A549 (cell line): ENCODE measurements around the gene ATL2. TPM values are rescaled to one million over a fixed set of nuclear protein-coding genes. Genes with fewer than 3 reads are reported as not detected.

Experiments used
- ATAC-seq, 2 experiments: fragments of 200-7000 bp in 1 of 2; fragments of >200 bp in 1 of 2; cut with Nextera tagmentation in 1 of 2; cut with Tn5 transposase in 1 of 2; 3 replicates each; pipeline versions ENCODE4 v1.8.0 to v1.9.1; 2018 to 2020; ENCODE audit warnings: mild to moderate bottlenecking in 1 of 2, moderate library complexity in 1 of 2
- CTCF ChIA-PET: fragments of 300-600 bp; sonication (Branson Sonifier 250); formaldehyde crosslinking; extraction: SDS; loops from one replicate; lab custom pipeline; 2021; ENCODE audit warnings: antibody characterized with exemption, inconsistent platforms; lab: Yijun Ruan, JAX
- POLR2A ChIA-PET: fragments of 350-600 bp; formaldehyde crosslinking; extraction: SDS; loops from one replicate; lab custom pipeline; 2021; ENCODE audit warnings: antibody characterized with exemption, inconsistent platforms; lab: Yijun Ruan, JAX
- DNase-seq, 2 experiments: peaks; one replicate each; pipeline versions ENCODE4 v3.0.0 to v3.0.0-alpha.2; 2011 to 2016; ENCODE audit warnings: low read depth in 1 of 2, low spot score in 1 of 2
- FAIRE-seq: peaks from 2 replicates; lab custom pipeline; 2011; peaks lifted over from hg19 to GRCh38; lab: Jason Lieb, UNC
- H3K27ac ChIP-seq, 2 experiments: fragments of >200 bp; sonication (Bioruptor Twin); formaldehyde crosslinking; 3 replicates each; pipeline ENCODE4 v1.5.1; 2016 to 2017
- H3K4me1 ChIP-seq: fragments of >200 bp; sonication (Bioruptor Twin); formaldehyde crosslinking; 3 replicates; pipeline ENCODE4 v1.6.1; 2016
- H3K4me2 ChIP-seq: fragments of >200 bp; sonication (Bioruptor Twin); formaldehyde crosslinking; 3 replicates; pipeline ENCODE4 v1.6.1; 2016
- H3K4me3 ChIP-seq: fragments of >200 bp; sonication (Bioruptor Twin); formaldehyde crosslinking; 3 replicates; pipeline ENCODE4 v1.5.1; 2016
- H3K9me3 ChIP-seq: fragments of >200 bp; sonication (Bioruptor Twin); formaldehyde crosslinking; 3 replicates; pipeline ENCODE4 v1.6.1; 2016
- BCL3 ChIP-seq: fragments of >200 bp; sonication (Bioruptor Twin); formaldehyde crosslinking; IDR thresholded peaks from 3 replicates; pipeline ENCODE4 v1.6.1; 2016
- CBX2 ChIP-seq: fragments of 200-600 bp; sonication (generic); IDR thresholded peaks from 2 replicates; pipeline ENCODE4 v1.6.1; 2016; ENCODE audit warnings: low read depth, mild to moderate bottlenecking, borderline replicate concordance
- CEBPB ChIP-seq, 2 experiments: fragments of >200 bp in 1 of 2; sonication (Bioruptor Twin) in 1 of 2; formaldehyde crosslinking in 1 of 2; IDR thresholded peaks; 2 replicates each; pipeline ENCODE4 v1.6.1; 2012 to 2016
- CTCF ChIP-seq: fragments of >200 bp; sonication (Bioruptor Twin); formaldehyde crosslinking; IDR thresholded peaks from 3 replicates; pipeline ENCODE4 v1.5.1; 2016
- EHMT2 ChIP-seq: fragments of 200-600 bp; sonication (generic); IDR thresholded peaks from 2 replicates; pipeline ENCODE4 v1.6.1; 2016; ENCODE audit warnings: antibody characterized with exemption, low read depth, mild to moderate bottlenecking, moderate library complexity
- HMGXB4 ChIP-seq: fragments of 250-450 bp; sonication (Bioruptor Pico); IDR thresholded peaks from 2 replicates; pipeline ENCODE4 v1.5.0; 2021; ENCODE audit warnings: mild to moderate bottlenecking, moderate library complexity, borderline replicate concordance
- JUNB ChIP-seq: fragments of >200 bp; sonication (Bioruptor Twin); formaldehyde crosslinking; IDR thresholded peaks from 2 replicates; pipeline ENCODE4 v1.6.1; 2016
- NFE2L2 ChIP-seq: fragments of 150-350 bp; conservative IDR thresholded peaks from 2 replicates; pipeline ENCODE4 v1.6.1; 2014; ENCODE audit warnings: low read length
- PBX3 ChIP-seq: IDR thresholded peaks from 2 replicates; pipeline ENCODE4 v1.6.1; 2012
- PHF8 ChIP-seq: fragments of 200-600 bp; sonication (generic); IDR thresholded peaks from 2 replicates; pipeline ENCODE4 v1.6.1; 2016; ENCODE audit warnings: low read depth, mild to moderate bottlenecking, antibody characterized with exemption, moderate library complexity, borderline replicate concordance
- POLR2A ChIP-seq: IDR thresholded peaks from 2 replicates; pipeline ENCODE4 v1.6.1; 2012; ENCODE audit warnings: mild to moderate bottlenecking, low read length
- RAD21 ChIP-seq, 2 experiments: fragments of >200 bp in 1 of 2; sonication (Bioruptor Twin) in 1 of 2; formaldehyde crosslinking in 1 of 2; IDR thresholded peaks in 1 of 2; conservative IDR thresholded peaks in 1 of 2; 2 replicates in 1 of 2; 3 replicates in 1 of 2; pipeline ENCODE4 v1.6.1; 2012 to 2018; ENCODE audit warnings: inconsistent platforms in 1 of 2
- RCOR1 ChIP-seq: fragments of 150-350 bp; IDR thresholded peaks from 2 replicates; pipeline ENCODE4 v1.6.1; 2014; ENCODE audit warnings: antibody characterized with exemption, low read length, low read depth
- REST ChIP-seq: fragments of 200-600 bp; sonication (generic); IDR thresholded peaks from 2 replicates; pipeline ENCODE4 v1.6.1; 2016; ENCODE audit warnings: antibody characterized with exemption, mild to moderate bottlenecking, moderate library complexity
- TP53 ChIP-seq: fragments of 250-450 bp; sonication (Bioruptor Pico); IDR thresholded peaks from 2 replicates; pipeline ENCODE4 v1.5.0; 2021; ENCODE audit warnings: mild to moderate bottlenecking, moderate library complexity
- ZC3H11A ChIP-seq: fragments of 450-650 bp; IDR thresholded peaks from 2 replicates; pipeline ENCODE4 v1.6.1; 2014; ENCODE audit warnings: antibody characterized with exemption, mild to moderate bottlenecking
- ZNF302 ChIP-seq: fragments of 250-450 bp; sonication (Bioruptor Pico); IDR thresholded peaks from 2 replicates; pipeline ENCODE4 v1.9.0; 2021; ENCODE audit warnings: inconsistent platforms, mild to moderate bottlenecking, moderate library complexity
- ZSCAN20 ChIP-seq: fragments of 250-450 bp; sonication (Bioruptor Pico); IDR thresholded peaks from 2 replicates; pipeline ENCODE4 v1.8.0; 2022; ENCODE audit warnings: mild to moderate bottlenecking, moderate library complexity
- WGBS: methylation state at CpG from one replicate; pipeline ENCODE4 v1.1.6; 2017; ENCODE audit errors: missing lambda C conversion rate; 5-methylcytosine and 5-hydroxymethylcytosine counted together
- polyA plus RNA-seq, 4 experiments: library from polyadenylated mRNA; depleted of rRNA in 3 of 4; stranded (reverse); fragments of >200 nt; fragmentation: RNase III in 1 of 4; extraction: RNeasy Plus Mini Kit Qiagen cat#74134 plus additional on column Dnase treatment in 1 of 4; gene quantifications; 2 replicates in 3 of 4; 3 replicates in 1 of 4; pipeline ENCODE4 v1.2.3, GENCODE V29; 2011 to 2017

Gene ATL2
- polyA plus RNA-seq, 2 of the 4 experiments (the other 2 are of a cell fraction) = 77.6 to 85.3 TPM

GRCh38 chr2:38362232-38362631 is 14.8 kb downstream of the ATL2 start (continued):
- no peak for TF ChIP-seq PBX3
- no peak for TF ChIP-seq ZSCAN20 (CRISPR knock-in tag)
- TF ChIP-seq PHF8 = no peak
- no peak for TF ChIP-seq BCL3

- no peak overlapping the region for H3K27ac ChIP-seq
- 80% methylated on average over 2 of the region's 2 CpGs for WGBS
- FAIRE-seq (no peak), DNase-seq (no peak), ATAC-seq (no peak)
- ChIA-PET POLR2A (no interaction called here), CTCF (interaction anchor here (0.6 to 6.1 kb wide), 4 partner anchors 17 to 490 kb away, joined by 3 to 56 read pairs (median 12); partner anchors contain the start of gene ATL2)
- H3K9me3 ChIP-seq = no peaks in the 10 kb centered on the region
- TF ChIP-seq REST (no peak), HMGXB4 (CRISPR knock-in tag) (no peak), ZC3H11A (no peak), EHMT2 (no peak), CEBPB (IDR thresholded peaks at IDR 0.05) (no peak), ZNF302 (CRISPR knock-in tag) (no peak), BCL3 (no peak), CTCF (no peak), ZSCAN20 (CRISPR knock-in tag) (no peak), NFE2L2 (no peak), RCOR1 (no peak), CBX2 (no peak), JUNB (no peak), TP53 (no peak), POLR2A (no peak), RAD21 (conservative IDR thresholded peaks at IDR 0.05 in 1 of 2, IDR thresholded peaks at IDR 0.05 in 1 of 2) (no peak)
- H3K4me2 ChIP-seq = no peak overlapping the region
- H3K4me1 ChIP-seq = peaks cover 22% of the 10 kb centered on the region; the same call in 2 of the 3 replicates
- H3K4me3 ChIP-seq = no peak overlapping the region
Observed at GRCh38 chr2:38360177-38360576, 16.9 kb downstream of the ATL2 start.
